H9 (cell line): Measurements from ENCODE around the gene CST11. TPM values are rescaled to one million over a fixed set of nuclear protein-coding genes. Genes with fewer than 3 reads are reported as not detected.

Experiments
- DNase-seq: peaks from one replicate; pipeline ENCODE4 v3.0.0-alpha.2; 2017
- H2AFZ ChIP-seq: one replicate; pipeline ENCODE4 v1.6.1; 2013; ENCODE audit warnings: mild to moderate bottlenecking, low read length, control low read depth, moderate library complexity
- H2AK5ac ChIP-seq: 2 replicates; pipeline ENCODE4 v1.6.1; 2013; ENCODE audit warnings: low read length, control low read depth, mixed read lengths; ENCODE audit not compliant: insufficient read length
- H2BK120ac ChIP-seq: one replicate; pipeline ENCODE4 v1.6.1; 2013; ENCODE audit warnings: low read depth, mild to moderate bottlenecking, low read length, control low read depth, inconsistent platforms; ENCODE audit not compliant: poor library complexity, severe bottlenecking
- H2BK12ac ChIP-seq: 2 replicates; pipeline ENCODE4 v1.6.1; 2013; ENCODE audit warnings: low read length, control low read depth, mixed read lengths, low read depth; ENCODE audit not compliant: insufficient read length
- H2BK15ac ChIP-seq: 2 replicates; pipeline ENCODE4 v1.6.1; 2013; ENCODE audit warnings: low read depth, low read length, control low read depth
- H2BK20ac ChIP-seq: one replicate; pipeline ENCODE4 v1.6.1; 2013; ENCODE audit warnings: low read depth, mild to moderate bottlenecking, low read length, control low read depth, inconsistent platforms; ENCODE audit not compliant: poor library complexity, severe bottlenecking
- H2BK5ac ChIP-seq: 2 replicates; pipeline ENCODE4 v1.6.1; 2013; ENCODE audit warnings: low read length, control low read depth, mixed read lengths; ENCODE audit not compliant: insufficient read length
- H3K14ac ChIP-seq: 2 replicates; pipeline ENCODE4 v1.6.1; 2013; ENCODE audit warnings: low read length, control low read depth; ENCODE audit not compliant: insufficient read depth
- H3K18ac ChIP-seq: 2 replicates; pipeline ENCODE4 v1.6.1; 2013; ENCODE audit warnings: low read depth, mild to moderate bottlenecking, mixed read lengths, low read length, control low read depth; ENCODE audit not compliant: insufficient read length
- H3K23ac ChIP-seq: 2 replicates; pipeline ENCODE4 v1.6.1; 2013; ENCODE audit warnings: low read length, control low read depth, mixed read lengths, low read depth; ENCODE audit not compliant: insufficient read length
- H3K23me2 ChIP-seq: 2 replicates; pipeline ENCODE4 v1.6.1; 2013; ENCODE audit warnings: low read depth, mild to moderate bottlenecking, mixed read lengths, low read length, control low read depth; ENCODE audit not compliant: insufficient read length, poor library complexity, severe bottlenecking
- H3K27ac ChIP-seq: 2 replicates; pipeline ENCODE4 v1.5.1; 2013; ENCODE audit warnings: low read length, control low read depth, mixed read lengths, low read depth; ENCODE audit not compliant: insufficient read length
- H3K27me3 ChIP-seq: 2 replicates; pipeline ENCODE4 v1.6.1; 2013; ENCODE audit warnings: low read length, control low read depth, inconsistent platforms; ENCODE audit not compliant: insufficient read depth
- H3K4ac ChIP-seq: 2 replicates; pipeline ENCODE4 v1.6.1; 2013; ENCODE audit warnings: low read depth, mild to moderate bottlenecking, control low read depth, inconsistent platforms, low read length, moderate library complexity
- H3K4me1 ChIP-seq: 2 replicates; pipeline ENCODE4 v1.6.1; 2013; ENCODE audit warnings: low read length, control low read depth, inconsistent platforms; ENCODE audit not compliant: insufficient read depth
- H3K4me2 ChIP-seq: 2 replicates; pipeline ENCODE4 v1.6.1; 2013; ENCODE audit warnings: low read length, control low read depth, mixed read lengths; ENCODE audit not compliant: insufficient read length, insufficient read depth
- H3K56ac ChIP-seq: 2 replicates; pipeline ENCODE4 v1.6.1; 2013; ENCODE audit warnings: low read depth, mild to moderate bottlenecking, mixed read lengths, low read length, control low read depth; ENCODE audit not compliant: insufficient read length
- H3K79me1 ChIP-seq: 2 replicates; pipeline ENCODE4 v1.6.1; 2013; ENCODE audit warnings: low read depth, mild to moderate bottlenecking, moderate library complexity, low read length, control low read depth, inconsistent platforms; ENCODE audit not compliant: insufficient read depth, poor library complexity, severe bottlenecking
- H3K79me2 ChIP-seq: 2 replicates; pipeline ENCODE4 v1.6.1; 2013; ENCODE audit warnings: low read length, control low read depth, inconsistent platforms; ENCODE audit not compliant: insufficient read depth
- H3K9ac ChIP-seq: 2 replicates; pipeline ENCODE4 v1.6.1; 2013; ENCODE audit warnings: low read length, control low read depth, mixed read lengths; ENCODE audit not compliant: insufficient read length; ENCODE audit errors: extremely low read depth
- H3K9me3 ChIP-seq: one replicate; pipeline ENCODE4 v1.6.1; 2013; ENCODE audit warnings: low read depth, low read length, inconsistent platforms; ENCODE audit not compliant: control insufficient read depth
- H3T11ph ChIP-seq: one replicate; pipeline ENCODE4 v1.6.1; 2013; ENCODE audit warnings: mild to moderate bottlenecking, low read length, control low read depth, inconsistent platforms
- H4K20me1 ChIP-seq: one replicate; pipeline ENCODE4 v1.6.1; 2013; ENCODE audit not compliant: control insufficient read depth, insufficient read length, insufficient read depth
- H4K5ac ChIP-seq: 2 replicates; pipeline ENCODE4 v1.6.1; 2013; ENCODE audit warnings: low read depth, mild to moderate bottlenecking, mixed read lengths, low read length, control low read depth; ENCODE audit not compliant: insufficient read length
- H4K8ac ChIP-seq: replicated peaks from 2 replicates; pipeline ENCODE4 v1.6.1; 2013; ENCODE audit warnings: low read length, control low read depth, mixed read lengths, low read depth; ENCODE audit not compliant: insufficient read length
- H4K91ac ChIP-seq: 2 replicates; pipeline ENCODE4 v1.6.1; 2013; ENCODE audit warnings: low read depth, mild to moderate bottlenecking, moderate library complexity, mixed read lengths, low read length, control low read depth; ENCODE audit not compliant: insufficient read length
- H3K27ac Mint-ChIP-seq, 3 experiments: 2 replicates in 2 of 3; 3 replicates in 1 of 3; pipeline ENCODE4 v1.8.0; 2020 to 2021; ENCODE audit warnings: mixed read lengths in 3 of 3, mild to moderate bottlenecking in 1 of 3, moderate library complexity in 1 of 3
- H3K27me3 Mint-ChIP-seq: 2 replicates; pipeline ENCODE4 v1.8.0; 2021; ENCODE audit warnings: low read depth, mild to moderate bottlenecking, moderate library complexity, mixed read lengths
- H3K36me3 Mint-ChIP-seq, 3 experiments: 2 replicates in 2 of 3; 3 replicates in 1 of 3; pipeline ENCODE4 v1.8.0; 2020 to 2021; ENCODE audit warnings: low read depth in 3 of 3, mixed read lengths in 3 of 3; ENCODE audit not compliant: insufficient read depth in 1 of 3
- H3K4me1 Mint-ChIP-seq, 2 experiments: 2 replicates each; pipeline ENCODE4 v1.8.0; 2020; ENCODE audit warnings: mixed read lengths in 2 of 2
- H3K4me3 Mint-ChIP-seq, 2 experiments: 2 replicates in 1 of 2; 3 replicates in 1 of 2; pipeline ENCODE4 v1.8.0; 2020 to 2021; ENCODE audit warnings: mild to moderate bottlenecking in 2 of 2, mixed read lengths in 2 of 2, moderate library complexity in 1 of 2
- H3K9me3 Mint-ChIP-seq, 2 experiments: 2 replicates in 1 of 2; 3 replicates in 1 of 2; pipeline ENCODE4 v1.8.0; 2020; ENCODE audit warnings: mild to moderate bottlenecking in 2 of 2, mixed read lengths in 2 of 2, moderate library complexity in 1 of 2
- WGBS: extraction: QIAGEN DNeasy Blood & Tissue Kit; methylation state at CpG from one replicate; pipeline ENCODE4 v1.1.7; 2013; ENCODE audit warnings: missing lambda C conversion rate, low lambda C conversion rate, mixed read lengths; ENCODE audit not compliant: insufficient read length; ENCODE audit errors: extremely low coverage; 5-methylcytosine and 5-hydroxymethylcytosine counted together
- total RNA-seq: library from RNA; stranded (reverse); gene quantifications from 2 replicates; pipeline ENCODE4 v1.2.1, GENCODE V29; 2021
- TF ChIP-seq, protein P1 (sequence below): fragments of 200-600 bp; sonication (generic); conservative IDR thresholded peaks from 3 replicates; pipeline ENCODE4 v1.8.0; 2021; ENCODE audit warnings: antibody characterized with exemption, mild to moderate bottlenecking

The CST11 gene
- total RNA-seq, 1 experiment from 2014 or later: not detected

DNA sequence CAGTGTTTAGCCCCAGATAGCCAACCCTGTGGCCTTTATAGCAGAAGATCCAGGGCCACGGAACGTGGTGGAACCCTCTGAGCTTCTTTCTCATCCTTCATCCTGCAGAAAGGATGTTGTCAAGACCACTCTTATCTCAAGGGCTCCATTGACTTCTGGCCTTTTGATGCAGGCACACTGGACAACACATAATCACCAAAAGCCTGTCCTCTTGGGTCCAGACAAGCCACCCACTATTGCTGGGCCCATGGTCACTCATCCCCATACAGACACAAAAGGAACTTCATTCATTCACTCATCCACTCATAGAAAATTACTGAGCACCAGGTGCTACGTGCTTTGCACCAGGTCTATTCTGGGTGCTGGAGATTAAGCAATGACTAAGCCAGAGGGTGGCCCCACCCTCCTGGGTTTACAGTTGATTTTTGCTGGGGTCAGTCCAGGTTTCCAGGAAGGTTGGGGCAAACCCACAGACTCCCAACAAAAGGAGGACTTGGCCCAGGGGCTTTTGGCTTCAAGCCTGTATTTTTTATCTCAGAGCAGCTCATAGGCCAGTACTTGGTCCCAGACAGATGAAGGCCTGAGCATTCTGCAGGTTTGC is 40.6 kb upstream of the CST11 start:
- no peaks in the 10 kb centered on the region; the same call in 1 of the 2 replicates for H3K4me1 ChIP-seq
- peaks cover 4% of the 10 kb centered on the region for H3K9me3 ChIP-seq
- H4K91ac ChIP-seq: no peak overlapping the region
- H3K18ac ChIP-seq: no peak overlapping the region
- Mint-ChIP-seq H3K4me1 (peaks cover 0 to 4% of the 10 kb centered on the region in 2 experiments; a peak in 1 of 4 replicates), H3K9me3 (peaks cover 19 to 22% of the 10 kb centered on the region in 2 experiments), H3K27ac (no peak overlapping the region), H3K36me3 (peaks cover 12 to 20% (median 12%) of the 10 kb centered on the region in 3 experiments), H3K27me3 (no peaks in the 10 kb centered on the region; the same call in none of the 2 replicates), H3K4me3 (no peak overlapping the region)
- H4K5ac ChIP-seq: no peak overlapping the region
- H3K56ac ChIP-seq: no peak overlapping the region
- no peaks in the 10 kb centered on the region for H3K79me2 ChIP-seq
- H3K79me1 ChIP-seq: no peaks in the 10 kb centered on the region
- no peaks in the 10 kb centered on the region for H3K23me2 ChIP-seq
- H4K20me1 ChIP-seq: no peaks in the 10 kb centered on the region
- no peaks in the 10 kb centered on the region for H3K27me3 ChIP-seq
- no peak overlapping the region for H2BK12ac ChIP-seq
- H3K27ac ChIP-seq: no peak overlapping the region
- no peak overlapping the region for H2BK5ac ChIP-seq
- no peak overlapping the region for H2AK5ac ChIP-seq
- no peak overlapping the region for H4K8ac ChIP-seq
- no peak overlapping the region for H2BK15ac ChIP-seq
- TF ChIP-seq, protein P1, sequence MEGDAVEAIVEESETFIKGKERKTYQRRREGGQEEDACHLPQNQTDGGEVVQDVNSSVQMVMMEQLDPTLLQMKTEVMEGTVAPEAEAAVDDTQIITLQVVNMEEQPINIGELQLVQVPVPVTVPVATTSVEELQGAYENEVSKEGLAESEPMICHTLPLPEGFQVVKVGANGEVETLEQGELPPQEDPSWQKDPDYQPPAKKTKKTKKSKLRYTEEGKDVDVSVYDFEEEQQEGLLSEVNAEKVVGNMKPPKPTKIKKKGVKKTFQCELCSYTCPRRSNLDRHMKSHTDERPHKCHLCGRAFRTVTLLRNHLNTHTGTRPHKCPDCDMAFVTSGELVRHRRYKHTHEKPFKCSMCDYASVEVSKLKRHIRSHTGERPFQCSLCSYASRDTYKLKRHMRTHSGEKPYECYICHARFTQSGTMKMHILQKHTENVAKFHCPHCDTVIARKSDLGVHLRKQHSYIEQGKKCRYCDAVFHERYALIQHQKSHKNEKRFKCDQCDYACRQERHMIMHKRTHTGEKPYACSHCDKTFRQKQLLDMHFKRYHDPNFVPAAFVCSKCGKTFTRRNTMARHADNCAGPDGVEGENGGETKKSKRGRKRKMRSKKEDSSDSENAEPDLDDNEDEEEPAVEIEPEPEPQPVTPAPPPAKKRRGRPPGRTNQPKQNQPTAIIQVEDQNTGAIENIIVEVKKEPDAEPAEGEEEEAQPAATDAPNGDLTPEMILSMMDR: no peak
- no peak for DNase-seq
- no peak overlapping the region for H3K9ac ChIP-seq
- no peak overlapping the region for H3K14ac ChIP-seq
- WGBS: no CpG with 5 or more reads among the region's 3 CpGs
- H3K4ac ChIP-seq: no peak overlapping the region
- H2BK20ac ChIP-seq: no peak overlapping the region
- H2AFZ ChIP-seq: no peak overlapping the region
- H2BK120ac ChIP-seq: no peak overlapping the region
- no peak overlapping the region for H3K23ac ChIP-seq
- H3K4me2 ChIP-seq: no peak overlapping the region
- H3T11ph ChIP-seq: no peak overlapping the region
